ENCODE data around the gene AKAP13.
"Not testable (repeated sequence)": the region's sequence is repeated elsewhere in the genome, so short reads cannot be mapped to it uniquely, and the experiment has no call there.

The AKAP13 gene

GRCh38 chr15:85463976-85464375 lies 83.6 kb downstream of the AKAP13 start:
- Histone ChIP-seq H3K4me1 (peaks cover 10% of the 10 kb centered on the region), H3K4me3 (no peak overlapping the region), H3K27me3 (ENCODE audit: low read depth) (no peaks in the 10 kb centered on the region), H3K36me3 (replicated peaks) (no peaks in the 10 kb centered on the region), H3K9me3 (no peaks in the 10 kb centered on the region)
- in situ Hi-C loops (cut with MboI; ENCODE audit: low sequenced_read_pairs), result no loop called here
- no peak for DNase-seq (ENCODE audit: low spot score in 2 of 2)

- Histone ChIP-seq H3K27me3 (ENCODE audit: low read depth) (no peaks in the 10 kb centered on the region), H3K4me3 (no peak overlapping the region), H3K9me3 (no peaks in the 10 kb centered on the region), H3K4me1 (peaks cover 10% of the 10 kb centered on the region), H3K36me3 (replicated peaks) (no peaks in the 10 kb centered on the region)
- in situ Hi-C loops (cut with MboI; ENCODE audit: low sequenced_read_pairs), result no loop called here
- no peak for DNase-seq (ENCODE audit: low spot score in 2 of 2)
Measured at GRCh38 chr15:85464471-85464870, 84.1 kb downstream of the AKAP13 start.

- Histone ChIP-seq H3K36me3 (replicated peaks) (no peaks in the 10 kb centered on the region), H3K4me1 (peaks cover 41% of the 10 kb centered on the region), H3K9me3 (no peaks in the 10 kb centered on the region), H3K4me3 (peak overlapping the region; percentile 14), H3K27me3 (ENCODE audit: low read depth) (no peaks in the 10 kb centered on the region)
- DNase-seq (ENCODE audit: low spot score in 2 of 2), result peak; percentile 62 to 81
- in situ Hi-C loops (cut with MboI; ENCODE audit: low sequenced_read_pairs), result no loop called here
Measured at GRCh38 chr15:85470563-85471271, 90.3 kb downstream of the AKAP13 start.

GRCh38 chr15:85472349-85472748 lies 91.9 kb downstream of the AKAP13 start:
- in situ Hi-C loops (cut with MboI; ENCODE audit: low sequenced_read_pairs), result no loop called here
- Histone ChIP-seq H3K9me3 (no peaks in the 10 kb centered on the region), H3K27me3 (ENCODE audit: low read depth) (no peaks in the 10 kb centered on the region), H3K36me3 (replicated peaks) (no peaks in the 10 kb centered on the region), H3K4me1 (peaks cover 41% of the 10 kb centered on the region), H3K4me3 (no peak overlapping the region)
- DNase-seq (ENCODE audit: low spot score in 2 of 2), result no peak

- in situ Hi-C loops (cut with MboI; ENCODE audit: low sequenced_read_pairs), result no loop called here
Measured at GRCh38 chr15:85473455-85473854, 93.1 kb downstream of the AKAP13 start.

GRCh38 chr15:85474700-85475316 lies 94.4 kb downstream of the AKAP13 start:
- DNase-seq (ENCODE audit: low spot score in 2 of 2), result no peak
- H3K27me3 ChIP-seq (ENCODE audit: low read depth), result no peaks in the 10 kb centered on the region

More at GRCh38 chr15:85473455-85473854, 93.1 kb downstream of the AKAP13 start:
- H3K27me3 ChIP-seq (ENCODE audit: low read depth), result no peaks in the 10 kb centered on the region
- H3K9me3 ChIP-seq, result no peaks in the 10 kb centered on the region
- DNase-seq (ENCODE audit: low spot score in 2 of 2), result no peak
- no peaks in the 10 kb centered on the region for H3K36me3 ChIP-seq (replicated peaks)
- peaks cover 41% of the 10 kb centered on the region for H3K4me1 ChIP-seq
- H3K4me3 ChIP-seq, result no peak overlapping the region

GRCh38 chr15:85475317-85475701 lies 94.9 kb downstream of the AKAP13 start:
- Histone ChIP-seq H3K9me3 (no peaks in the 10 kb centered on the region), H3K27me3 (ENCODE audit: low read depth) (no peaks in the 10 kb centered on the region), H3K36me3 (replicated peaks) (no peaks in the 10 kb centered on the region), H3K4me1 (peaks cover 44% of the 10 kb centered on the region), H3K4me3 (no peak overlapping the region)
- DNase-seq (ENCODE audit: low spot score in 2 of 2), result no peak
- in situ Hi-C loops (cut with MboI; ENCODE audit: low sequenced_read_pairs), result no loop called here

More at GRCh38 chr15:85474700-85475316, 94.4 kb downstream of the AKAP13 start:
- H3K36me3 ChIP-seq (replicated peaks), result no peaks in the 10 kb centered on the region
- no peaks in the 10 kb centered on the region for H3K9me3 ChIP-seq
- peaks cover 49% of the 10 kb centered on the region for H3K4me1 ChIP-seq
- no peak overlapping the region for H3K4me3 ChIP-seq
- in situ Hi-C loops (cut with MboI; ENCODE audit: low sequenced_read_pairs), result no loop called here

- H3K9me3 ChIP-seq, result no peaks in the 10 kb centered on the region
- no peak for DNase-seq (ENCODE audit: low spot score in 2 of 2)
- in situ Hi-C loops (cut with MboI; ENCODE audit: low sequenced_read_pairs), result no loop called here
- H3K4me3 ChIP-seq, result no peak overlapping the region
- H3K36me3 ChIP-seq (replicated peaks), result no peaks in the 10 kb centered on the region
- peaks cover 40% of the 10 kb centered on the region for H3K4me1 ChIP-seq
- H3K27me3 ChIP-seq (ENCODE audit: low read depth), result no peaks in the 10 kb centered on the region
Measured at GRCh38 chr15:85475711-85476110, 95.3 kb downstream of the AKAP13 start.

- no peaks in the 10 kb centered on the region for H3K27me3 ChIP-seq (ENCODE audit: low read depth)
- in situ Hi-C loops (cut with MboI; ENCODE audit: low sequenced_read_pairs), result no loop called here
- H3K4me1 ChIP-seq, result peaks cover 36% of the 10 kb centered on the region
Measured at GRCh38 chr15:85477061-85477460, 96.7 kb downstream of the AKAP13 start.

GRCh38 chr15:85477730-85478129 lies 97.3 kb downstream of the AKAP13 start:
- in situ Hi-C loops (cut with MboI; ENCODE audit: low sequenced_read_pairs), result no loop called here
- H3K27me3 ChIP-seq (ENCODE audit: low read depth), result no peaks in the 10 kb centered on the region
- H3K36me3 ChIP-seq (replicated peaks), result no peaks in the 10 kb centered on the region
- DNase-seq (ENCODE audit: low spot score in 2 of 2), result no peak
- H3K4me1 ChIP-seq, result peaks cover 38% of the 10 kb centered on the region
- H3K9me3 ChIP-seq, result no peaks in the 10 kb centered on the region
- no peak overlapping the region for H3K4me3 ChIP-seq

More at GRCh38 chr15:85477061-85477460, 96.7 kb downstream of the AKAP13 start:
- Histone ChIP-seq H3K4me3 (no peak overlapping the region), H3K9me3 (no peaks in the 10 kb centered on the region), H3K36me3 (replicated peaks) (no peaks in the 10 kb centered on the region)
- DNase-seq (ENCODE audit: low spot score in 2 of 2), result no peak

- H3K4me3 ChIP-seq, result no peak overlapping the region
- in situ Hi-C loops (cut with MboI; ENCODE audit: low sequenced_read_pairs), result no loop called here
- no peaks in the 10 kb centered on the region for H3K36me3 ChIP-seq (replicated peaks)
- no peaks in the 10 kb centered on the region for H3K27me3 ChIP-seq (ENCODE audit: low read depth)
- H3K4me1 ChIP-seq, result peaks cover 35% of the 10 kb centered on the region
- peak in 1 of 2 experiments; percentile 40 for DNase-seq (ENCODE audit: low spot score in 2 of 2)
- no peaks in the 10 kb centered on the region for H3K9me3 ChIP-seq
Measured at GRCh38 chr15:85479071-85479647, 98.8 kb downstream of the AKAP13 start.

GRCh38 chr15:85480923-85481322 lies 100.5 kb downstream of the AKAP13 start:
- no peak overlapping the region for H3K4me3 ChIP-seq
- no peaks in the 10 kb centered on the region for H3K9me3 ChIP-seq

GRCh38 chr15:85481543-85481942 lies 101.1 kb downstream of the AKAP13 start:
- H3K36me3 ChIP-seq (replicated peaks); H3K9me3 ChIP-seq; H3K4me3 ChIP-seq; H3K27me3 ChIP-seq (ENCODE audit: low read depth); DNase-seq (ENCODE audit: low spot score in 2 of 2): not testable (repeated sequence)
- in situ Hi-C loops (cut with MboI; ENCODE audit: low sequenced_read_pairs), result loop anchor here (10.0 kb wide), 2 partner anchors 187 to 353 kb away; no protein-coding TSS in a partner anchor
- peaks cover 38% of the 10 kb centered on the region for H3K4me1 ChIP-seq

More at GRCh38 chr15:85480923-85481322, 100.5 kb downstream of the AKAP13 start:
- no peaks in the 10 kb centered on the region for H3K36me3 ChIP-seq (replicated peaks)
- in situ Hi-C loops (cut with MboI; ENCODE audit: low sequenced_read_pairs), result loop anchor here (10.0 kb wide), 2 partner anchors 186 to 354 kb away; no protein-coding TSS in a partner anchor
- DNase-seq (ENCODE audit: low spot score in 2 of 2), result no peak
- no peaks in the 10 kb centered on the region for H3K27me3 ChIP-seq (ENCODE audit: low read depth)
- peaks cover 38% of the 10 kb centered on the region for H3K4me1 ChIP-seq

- peak; percentile 56 to 87 for DNase-seq (ENCODE audit: low spot score in 2 of 2)
- Histone ChIP-seq H3K27me3 (ENCODE audit: low read depth) (no peaks in the 10 kb centered on the region), H3K4me3 (no peak overlapping the region), H3K4me1 (peaks cover 38% of the 10 kb centered on the region), H3K9me3 (no peaks in the 10 kb centered on the region), H3K36me3 (replicated peaks) (no peaks in the 10 kb centered on the region)
- in situ Hi-C loops (cut with MboI; ENCODE audit: low sequenced_read_pairs), result loop anchor here (10.0 kb wide), 2 partner anchors 188 to 352 kb away; no protein-coding TSS in a partner anchor
Measured at GRCh38 chr15:85482894-85483293, 102.5 kb downstream of the AKAP13 start.
